ENCODE results near the gene RNASE13.

DNA sequence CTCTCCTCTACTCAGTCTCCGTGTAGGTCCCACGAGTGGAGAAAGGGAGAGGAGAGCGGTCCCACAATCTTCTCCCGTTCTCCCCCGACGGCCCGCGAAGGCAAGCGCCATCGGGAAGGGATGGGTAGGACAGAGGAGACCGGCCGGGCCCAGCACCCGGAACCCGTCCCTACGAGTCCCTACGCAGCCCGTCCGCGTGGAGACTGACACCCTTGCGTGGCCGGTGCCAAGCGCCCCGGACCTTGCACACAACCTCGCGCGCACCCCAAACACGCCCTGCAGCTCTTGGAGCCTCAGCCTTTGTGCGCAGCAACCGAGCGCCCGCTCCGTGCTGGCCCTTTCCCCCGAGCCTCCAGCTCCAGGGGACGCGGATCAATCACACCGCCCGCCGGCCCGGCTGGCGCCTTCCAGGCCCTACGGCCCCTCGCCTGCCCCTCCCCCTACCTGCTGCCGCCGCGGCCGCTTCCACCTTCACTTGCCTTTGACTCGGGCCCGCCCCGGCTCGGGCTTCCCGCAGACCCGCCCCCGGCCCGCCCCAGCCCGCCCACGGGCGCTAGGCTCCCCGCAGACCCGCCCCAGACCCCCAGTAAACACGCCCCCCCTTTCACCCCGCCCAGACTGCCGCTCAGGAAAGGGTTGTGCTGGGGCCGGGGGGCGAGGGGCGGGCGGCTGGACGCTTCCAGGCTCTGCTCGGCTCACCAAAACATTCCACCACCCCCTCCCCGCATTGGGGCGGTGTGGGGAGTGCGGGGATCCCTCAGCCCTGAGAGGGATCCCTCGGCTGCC, 9.8 kb downstream of the RNASE13 start, which contains the start of gene NDRG2:
- TF ChIP-seq, protein P1, sequence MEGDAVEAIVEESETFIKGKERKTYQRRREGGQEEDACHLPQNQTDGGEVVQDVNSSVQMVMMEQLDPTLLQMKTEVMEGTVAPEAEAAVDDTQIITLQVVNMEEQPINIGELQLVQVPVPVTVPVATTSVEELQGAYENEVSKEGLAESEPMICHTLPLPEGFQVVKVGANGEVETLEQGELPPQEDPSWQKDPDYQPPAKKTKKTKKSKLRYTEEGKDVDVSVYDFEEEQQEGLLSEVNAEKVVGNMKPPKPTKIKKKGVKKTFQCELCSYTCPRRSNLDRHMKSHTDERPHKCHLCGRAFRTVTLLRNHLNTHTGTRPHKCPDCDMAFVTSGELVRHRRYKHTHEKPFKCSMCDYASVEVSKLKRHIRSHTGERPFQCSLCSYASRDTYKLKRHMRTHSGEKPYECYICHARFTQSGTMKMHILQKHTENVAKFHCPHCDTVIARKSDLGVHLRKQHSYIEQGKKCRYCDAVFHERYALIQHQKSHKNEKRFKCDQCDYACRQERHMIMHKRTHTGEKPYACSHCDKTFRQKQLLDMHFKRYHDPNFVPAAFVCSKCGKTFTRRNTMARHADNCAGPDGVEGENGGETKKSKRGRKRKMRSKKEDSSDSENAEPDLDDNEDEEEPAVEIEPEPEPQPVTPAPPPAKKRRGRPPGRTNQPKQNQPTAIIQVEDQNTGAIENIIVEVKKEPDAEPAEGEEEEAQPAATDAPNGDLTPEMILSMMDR (IDR thresholded peaks at IDR 0.05): no peak
- 0 out of 2 replicates have a peak, but pooled peaks have one; percentile 15 for TF ChIP-seq MXI1 (IDR thresholded peaks at IDR 0.05; ENCODE audit: low read depth, low read length)
- no peak for TF ChIP-seq GABPA (IDR thresholded peaks at IDR 0.05; ENCODE audit: low read depth)
- TF ChIP-seq MEF2A (IDR thresholded peaks at IDR 0.05; ENCODE audit: borderline replicate concordance, low read depth): no peak
